H9 (cell line): ENCODE measurements around the gene MBOAT2. TPM values are rescaled to one million over a fixed set of nuclear protein-coding genes. Genes with fewer than 3 reads are reported as not detected.

Experiments
- DNase-seq: peaks from one replicate; pipeline ENCODE4 v3.0.0-alpha.2; 2017
- H2AFZ ChIP-seq: one replicate; pipeline ENCODE4 v1.6.1; 2013; ENCODE audit warnings: mild to moderate bottlenecking, low read length, control low read depth, moderate library complexity
- H2AK5ac ChIP-seq: 2 replicates; pipeline ENCODE4 v1.6.1; 2013; ENCODE audit warnings: low read length, control low read depth, mixed read lengths; ENCODE audit not compliant: insufficient read length
- H2BK120ac ChIP-seq: one replicate; pipeline ENCODE4 v1.6.1; 2013; ENCODE audit warnings: low read depth, mild to moderate bottlenecking, low read length, control low read depth, inconsistent platforms; ENCODE audit not compliant: poor library complexity, severe bottlenecking
- H2BK12ac ChIP-seq: 2 replicates; pipeline ENCODE4 v1.6.1; 2013; ENCODE audit warnings: low read length, control low read depth, mixed read lengths, low read depth; ENCODE audit not compliant: insufficient read length
- H2BK15ac ChIP-seq: 2 replicates; pipeline ENCODE4 v1.6.1; 2013; ENCODE audit warnings: low read depth, low read length, control low read depth
- H2BK20ac ChIP-seq: one replicate; pipeline ENCODE4 v1.6.1; 2013; ENCODE audit warnings: low read depth, mild to moderate bottlenecking, low read length, control low read depth, inconsistent platforms; ENCODE audit not compliant: poor library complexity, severe bottlenecking
- H2BK5ac ChIP-seq: 2 replicates; pipeline ENCODE4 v1.6.1; 2013; ENCODE audit warnings: low read length, control low read depth, mixed read lengths; ENCODE audit not compliant: insufficient read length
- H3K14ac ChIP-seq: 2 replicates; pipeline ENCODE4 v1.6.1; 2013; ENCODE audit warnings: low read length, control low read depth; ENCODE audit not compliant: insufficient read depth
- H3K18ac ChIP-seq: 2 replicates; pipeline ENCODE4 v1.6.1; 2013; ENCODE audit warnings: low read depth, mild to moderate bottlenecking, mixed read lengths, low read length, control low read depth; ENCODE audit not compliant: insufficient read length
- H3K23ac ChIP-seq: 2 replicates; pipeline ENCODE4 v1.6.1; 2013; ENCODE audit warnings: low read length, control low read depth, mixed read lengths, low read depth; ENCODE audit not compliant: insufficient read length
- H3K23me2 ChIP-seq: 2 replicates; pipeline ENCODE4 v1.6.1; 2013; ENCODE audit warnings: low read depth, mild to moderate bottlenecking, mixed read lengths, low read length, control low read depth; ENCODE audit not compliant: insufficient read length, poor library complexity, severe bottlenecking
- H3K27ac ChIP-seq: 2 replicates; pipeline ENCODE4 v1.5.1; 2013; ENCODE audit warnings: low read length, control low read depth, mixed read lengths, low read depth; ENCODE audit not compliant: insufficient read length
- H3K27me3 ChIP-seq: 2 replicates; pipeline ENCODE4 v1.6.1; 2013; ENCODE audit warnings: low read length, control low read depth, inconsistent platforms; ENCODE audit not compliant: insufficient read depth
- H3K4ac ChIP-seq: 2 replicates; pipeline ENCODE4 v1.6.1; 2013; ENCODE audit warnings: low read depth, mild to moderate bottlenecking, control low read depth, inconsistent platforms, low read length, moderate library complexity
- H3K4me1 ChIP-seq: 2 replicates; pipeline ENCODE4 v1.6.1; 2013; ENCODE audit warnings: low read length, control low read depth, inconsistent platforms; ENCODE audit not compliant: insufficient read depth
- H3K4me2 ChIP-seq: 2 replicates; pipeline ENCODE4 v1.6.1; 2013; ENCODE audit warnings: low read length, control low read depth, mixed read lengths; ENCODE audit not compliant: insufficient read length, insufficient read depth
- H3K56ac ChIP-seq: 2 replicates; pipeline ENCODE4 v1.6.1; 2013; ENCODE audit warnings: low read depth, mild to moderate bottlenecking, mixed read lengths, low read length, control low read depth; ENCODE audit not compliant: insufficient read length
- H3K79me1 ChIP-seq: 2 replicates; pipeline ENCODE4 v1.6.1; 2013; ENCODE audit warnings: low read depth, mild to moderate bottlenecking, moderate library complexity, low read length, control low read depth, inconsistent platforms; ENCODE audit not compliant: insufficient read depth, poor library complexity, severe bottlenecking
- H3K79me2 ChIP-seq: 2 replicates; pipeline ENCODE4 v1.6.1; 2013; ENCODE audit warnings: low read length, control low read depth, inconsistent platforms; ENCODE audit not compliant: insufficient read depth
- H3K9ac ChIP-seq: 2 replicates; pipeline ENCODE4 v1.6.1; 2013; ENCODE audit warnings: low read length, control low read depth, mixed read lengths; ENCODE audit not compliant: insufficient read length; ENCODE audit errors: extremely low read depth
- H3K9me3 ChIP-seq: one replicate; pipeline ENCODE4 v1.6.1; 2013; ENCODE audit warnings: low read depth, low read length, inconsistent platforms; ENCODE audit not compliant: control insufficient read depth
- H3T11ph ChIP-seq: one replicate; pipeline ENCODE4 v1.6.1; 2013; ENCODE audit warnings: mild to moderate bottlenecking, low read length, control low read depth, inconsistent platforms
- H4K20me1 ChIP-seq: one replicate; pipeline ENCODE4 v1.6.1; 2013; ENCODE audit not compliant: control insufficient read depth, insufficient read length, insufficient read depth
- H4K5ac ChIP-seq: 2 replicates; pipeline ENCODE4 v1.6.1; 2013; ENCODE audit warnings: low read depth, mild to moderate bottlenecking, mixed read lengths, low read length, control low read depth; ENCODE audit not compliant: insufficient read length
- H4K8ac ChIP-seq: replicated peaks from 2 replicates; pipeline ENCODE4 v1.6.1; 2013; ENCODE audit warnings: low read length, control low read depth, mixed read lengths, low read depth; ENCODE audit not compliant: insufficient read length
- H4K91ac ChIP-seq: 2 replicates; pipeline ENCODE4 v1.6.1; 2013; ENCODE audit warnings: low read depth, mild to moderate bottlenecking, moderate library complexity, mixed read lengths, low read length, control low read depth; ENCODE audit not compliant: insufficient read length
- H3K27ac Mint-ChIP-seq, 3 experiments: 2 replicates in 2 of 3; 3 replicates in 1 of 3; pipeline ENCODE4 v1.8.0; 2020 to 2021; ENCODE audit warnings: mixed read lengths in 3 of 3, mild to moderate bottlenecking in 1 of 3, moderate library complexity in 1 of 3
- H3K27me3 Mint-ChIP-seq: 2 replicates; pipeline ENCODE4 v1.8.0; 2021; ENCODE audit warnings: low read depth, mild to moderate bottlenecking, moderate library complexity, mixed read lengths
- H3K36me3 Mint-ChIP-seq, 3 experiments: 2 replicates in 2 of 3; 3 replicates in 1 of 3; pipeline ENCODE4 v1.8.0; 2020 to 2021; ENCODE audit warnings: low read depth in 3 of 3, mixed read lengths in 3 of 3; ENCODE audit not compliant: insufficient read depth in 1 of 3
- H3K4me1 Mint-ChIP-seq, 2 experiments: 2 replicates each; pipeline ENCODE4 v1.8.0; 2020; ENCODE audit warnings: mixed read lengths in 2 of 2
- H3K4me3 Mint-ChIP-seq, 2 experiments: 2 replicates in 1 of 2; 3 replicates in 1 of 2; pipeline ENCODE4 v1.8.0; 2020 to 2021; ENCODE audit warnings: mild to moderate bottlenecking in 2 of 2, mixed read lengths in 2 of 2, moderate library complexity in 1 of 2
- H3K9me3 Mint-ChIP-seq, 2 experiments: 2 replicates in 1 of 2; 3 replicates in 1 of 2; pipeline ENCODE4 v1.8.0; 2020; ENCODE audit warnings: mild to moderate bottlenecking in 2 of 2, mixed read lengths in 2 of 2, moderate library complexity in 1 of 2
- CTCF ChIP-seq: fragments of 200-600 bp; sonication (generic); conservative IDR thresholded peaks from 3 replicates; pipeline ENCODE4 v1.8.0; 2021; ENCODE audit warnings: antibody characterized with exemption, mild to moderate bottlenecking
- WGBS: extraction: QIAGEN DNeasy Blood & Tissue Kit; methylation state at CpG from one replicate; pipeline ENCODE4 v1.1.7; 2013; ENCODE audit warnings: missing lambda C conversion rate, low lambda C conversion rate, mixed read lengths; ENCODE audit not compliant: insufficient read length; ENCODE audit errors: extremely low coverage; 5-methylcytosine and 5-hydroxymethylcytosine counted together
- total RNA-seq: library from RNA; stranded (reverse); gene quantifications from 2 replicates; pipeline ENCODE4 v1.2.1, GENCODE V29; 2021

The MBOAT2 gene
- total RNA-seq, 1 experiment from 2014 or later, result 20.2 TPM

- TF ChIP-seq CTCF, result no peak
- H4K8ac ChIP-seq, result no peak overlapping the region
- H3K79me2 ChIP-seq, result no peaks in the 10 kb centered on the region
- Mint-ChIP-seq H3K4me1 (peaks cover 20 to 21% of the 10 kb centered on the region in 2 experiments), H3K36me3 (peaks cover 0 to 6% (median 3%) of the 10 kb centered on the region in 3 experiments; a peak in 4 of 7 replicates), H3K4me3 (no peak overlapping the region), H3K27me3 (peaks cover 5% of the 10 kb centered on the region), H3K9me3 (peaks cover 0 to 6% of the 10 kb centered on the region in 2 experiments; a peak in 2 of 5 replicates), H3K27ac (peak overlapping the region in 1 of 3 experiments; percentile 48; a peak in 1 of 7 replicates)
- H3K14ac ChIP-seq, result no peak overlapping the region
- no peak overlapping the region for H2BK12ac ChIP-seq
- H2AFZ ChIP-seq, result no peak overlapping the region
- no peak overlapping the region for H3K18ac ChIP-seq
- no peak overlapping the region for H3K56ac ChIP-seq
- no peak overlapping the region for H2BK120ac ChIP-seq
- no CpG with 5 or more reads among the region's 3 CpGs for WGBS
- no peak overlapping the region for H3T11ph ChIP-seq
- H3K9me3 ChIP-seq, result no peaks in the 10 kb centered on the region
- DNase-seq, result no peak
- no peak overlapping the region for H3K9ac ChIP-seq
- H3K4me1 ChIP-seq, result no peaks in the 10 kb centered on the region
- no peak overlapping the region for H4K5ac ChIP-seq
- no peak overlapping the region for H4K91ac ChIP-seq
- no peak overlapping the region for H3K27ac ChIP-seq
- no peaks in the 10 kb centered on the region for H3K27me3 ChIP-seq
- no peak overlapping the region for H3K4ac ChIP-seq
- H3K79me1 ChIP-seq, result no peaks in the 10 kb centered on the region
- H3K23me2 ChIP-seq, result peaks cover 11% of the 10 kb centered on the region
- no peak overlapping the region for H2BK15ac ChIP-seq
- no peak overlapping the region for H3K23ac ChIP-seq
- H3K4me2 ChIP-seq, result no peak overlapping the region
- H2AK5ac ChIP-seq, result no peak overlapping the region
- H2BK20ac ChIP-seq, result no peak overlapping the region
- H2BK5ac ChIP-seq, result no peak overlapping the region
- H4K20me1 ChIP-seq, result no peaks in the 10 kb centered on the region
These were observed 2.9 kb upstream of the MBOAT2 start for GRCh38 chr2:9006368-9006767.
